Activated CD4-positive, alpha-beta T cell treated with anti-CD3 and anti-CD28 coated beads for 36 hours (primary cell): ENCODE results near the gene TMEM150B. TPM values are rescaled to one million over a fixed set of nuclear protein-coding genes. Genes with fewer than 3 reads are reported as not detected.

ENCODE experiments used
- ATAC-seq: fragments of 200-7000 bp; cut with Tn5 transposase; one replicate; pipeline ENCODE4 v1.10.0; 2021; ENCODE audit warnings: mild to moderate bottlenecking, moderate library complexity
- CTCF ChIA-PET: fragments of 350-600 bp; sonication (Branson Sonifier 250); formaldehyde crosslinking; loops from one replicate; lab custom pipeline; 2021; ENCODE audit warnings: antibody characterized with exemption; lab: Charles Lee
- POLR2A ChIA-PET: fragments of 350-600 bp; sonication (Branson Sonifier 250); formaldehyde crosslinking; loops from one replicate; lab custom pipeline; 2021; ENCODE audit warnings: antibody characterized with exemption, inconsistent platforms; lab: Charles Lee
- DNase-seq: peaks from one replicate; pipeline ENCODE4 v3.0.0-alpha.2; 2020
- H3K27ac Mint-ChIP-seq: one replicate; pipeline ENCODE4 v1.8.0; 2021; ENCODE audit warnings: mixed read lengths
- H3K27me3 Mint-ChIP-seq: one replicate; pipeline ENCODE4 v1.8.0; 2021; ENCODE audit warnings: mixed read lengths
- H3K36me3 Mint-ChIP-seq: one replicate; pipeline ENCODE4 v1.8.0; 2021; ENCODE audit warnings: low read depth, mixed read lengths
- H3K4me1 Mint-ChIP-seq: one replicate; pipeline ENCODE4 v1.8.0; 2021; ENCODE audit warnings: mixed read lengths
- H3K4me3 Mint-ChIP-seq: one replicate; pipeline ENCODE4 v1.8.0; 2021; ENCODE audit warnings: mild to moderate bottlenecking, moderate library complexity, mixed read lengths
- H3K9me3 Mint-ChIP-seq: one replicate; pipeline ENCODE4 v1.8.0; 2021; ENCODE audit warnings: low read depth, mixed read lengths
- intact Hi-C, 2 experiments: fragments of 100-400 bp; cut with DNase I in 1 of 2; cut with micrococcal nuclease in 1 of 2; formaldehyde crosslinking; loops; one replicate each; pipeline versions ENCODE4 v1.14.2 to v1.15.1; 2022 to 2024; cut with DNase I, micrococcal nuclease
- total RNA-seq, 2 experiments: library from RNA; stranded (reverse); gene quantifications; one replicate each; pipeline ENCODE4 v1.2.3, GENCODE V29; 2021

TMEM150B gene
- total RNA-seq, 2 experiments from 2014 or later: not detected

DNA sequence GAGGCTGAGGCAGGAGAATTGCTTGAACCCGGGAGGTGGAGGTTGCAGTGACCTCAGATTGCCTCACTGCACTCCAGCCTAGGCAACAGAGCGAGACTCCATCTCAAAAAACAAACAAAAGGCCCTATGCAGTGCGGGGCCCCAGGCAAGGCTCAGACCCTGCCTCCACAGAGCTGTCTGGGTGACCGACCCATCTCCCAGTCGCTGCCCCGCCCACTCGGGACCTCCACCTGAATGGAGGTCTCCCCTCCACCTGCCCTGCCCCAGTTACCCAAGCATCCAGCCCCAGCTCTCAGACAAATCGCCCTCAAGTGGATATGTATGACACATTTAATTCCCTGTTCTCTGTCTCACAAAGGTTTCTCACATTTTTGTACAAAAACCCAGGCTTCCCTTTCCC lies 40.1 kb upstream of the TMEM150B start:
- H3K4me1 Mint-ChIP-seq: peaks cover 3% of the 10 kb centered on the region
- ChIA-PET POLR2A (no interaction called here), CTCF (no interaction called here)
- no peaks in the 10 kb centered on the region for H3K9me3 Mint-ChIP-seq
- H3K4me3 Mint-ChIP-seq: no peak overlapping the region
- intact Hi-C loops: no loop called here
- H3K27ac Mint-ChIP-seq: no peak overlapping the region
- no peak for ATAC-seq
- DNase-seq: no peak
- H3K36me3 Mint-ChIP-seq: no peaks in the 10 kb centered on the region
- peaks cover 15% of the 10 kb centered on the region for H3K27me3 Mint-ChIP-seq

DNA sequence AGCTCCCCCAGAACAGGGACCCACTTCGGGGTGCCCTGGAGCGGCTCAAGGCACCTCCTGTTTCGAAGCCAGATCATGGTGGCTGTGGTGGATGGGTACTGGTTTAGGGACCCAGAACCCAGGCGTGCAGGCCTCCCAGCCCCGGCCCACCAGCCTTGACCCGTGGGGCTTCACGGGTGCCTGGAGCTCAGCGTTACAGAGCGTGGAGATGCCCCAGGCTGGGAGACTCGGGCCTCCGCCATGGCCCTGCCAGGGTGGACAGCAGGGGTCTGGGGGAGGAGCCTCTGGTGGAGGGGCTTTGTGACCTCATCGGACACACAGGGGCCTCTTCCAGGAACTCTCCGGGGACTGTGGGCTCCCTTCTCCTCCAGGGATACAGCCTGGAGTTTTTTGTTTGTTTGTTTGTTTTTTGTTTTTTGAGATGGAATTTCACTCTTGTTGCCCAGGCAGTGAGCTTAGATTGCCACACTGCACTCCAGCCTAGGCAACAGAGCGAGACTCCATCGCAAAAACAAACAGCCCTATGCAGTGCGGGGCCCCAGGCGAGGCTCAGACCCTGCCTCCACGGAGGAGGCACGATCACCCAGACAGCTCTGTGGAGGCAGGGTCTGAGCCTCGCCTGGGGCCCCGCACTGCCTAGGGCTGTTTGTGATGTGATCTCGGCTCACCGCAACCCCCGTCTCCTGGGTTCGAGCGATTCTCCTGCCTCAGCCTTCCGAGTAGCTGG lies 38.0 kb upstream of the TMEM150B start, which contains the start of gene GARIN5B:
Gene GARIN5B (minus strand): TSS at position 271 of the 727 bp plus-strand sequence. CDS start 194 bp downstream, at position 77.
- no peaks in the 10 kb centered on the region for H3K9me3 Mint-ChIP-seq
- H3K27ac Mint-ChIP-seq: no peak within 1 kb of the TSS
- no peak for DNase-seq
- ChIA-PET CTCF (no interaction called here), POLR2A (no interaction called here)
- no peak within 1 kb of the TSS for H3K4me3 Mint-ChIP-seq
- H3K4me1 Mint-ChIP-seq: no peaks in the 10 kb centered on the region
- intact Hi-C loops: no loop called here
- peaks cover 8% of the 10 kb centered on the region for H3K27me3 Mint-ChIP-seq
- no peak for ATAC-seq
- H3K36me3 Mint-ChIP-seq: no peaks in the 10 kb centered on the region

DNA sequence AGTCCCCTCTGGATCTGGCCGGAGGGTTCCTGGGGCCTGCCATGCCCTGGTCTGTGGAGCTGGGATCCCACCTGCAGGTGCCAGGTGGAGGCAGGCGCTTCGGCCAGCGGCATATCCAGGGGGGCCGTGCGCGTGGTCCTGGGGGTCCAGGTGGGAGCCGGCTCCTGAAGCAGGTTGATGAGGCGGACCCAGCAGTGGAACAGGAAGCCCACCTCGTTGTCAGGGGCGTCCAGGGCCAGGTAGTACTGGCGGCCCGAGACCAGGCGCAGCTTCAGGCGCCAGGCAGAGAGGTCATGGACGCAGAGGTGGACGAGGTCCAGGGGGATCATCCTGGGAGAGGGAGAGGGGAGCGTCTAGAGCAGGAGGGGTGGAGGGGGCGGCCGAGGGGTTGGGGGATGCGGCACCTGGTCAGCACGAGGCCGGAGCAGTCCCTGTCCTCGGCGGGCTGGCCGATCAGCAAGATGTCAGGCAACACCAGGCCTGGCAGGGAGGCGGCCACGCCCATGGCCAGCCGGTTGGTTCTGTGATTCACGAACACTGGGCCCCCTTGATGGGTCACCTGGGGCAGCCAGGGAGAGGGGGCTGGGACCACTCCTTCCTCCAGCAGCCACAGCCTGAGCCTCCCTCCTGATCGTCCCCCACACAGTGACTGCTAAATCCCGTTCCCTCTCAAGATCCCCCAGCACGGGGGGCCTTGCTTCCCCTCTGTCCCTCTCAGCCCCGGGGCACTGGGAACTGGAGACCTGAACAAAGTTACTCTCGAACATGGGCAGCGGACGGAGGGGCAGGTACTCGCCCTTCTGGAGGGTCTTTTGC lies 37.2 kb upstream of the TMEM150B start:
- Mint-ChIP-seq H3K27ac (no peak overlapping the region), H3K4me3 (no peak overlapping the region), H3K4me1 (no peaks in the 10 kb centered on the region), H3K9me3 (no peaks in the 10 kb centered on the region), H3K27me3 (peaks cover 5% of the 10 kb centered on the region), H3K36me3 (no peaks in the 10 kb centered on the region)
- ATAC-seq (no peak), DNase-seq (no peak)
- POLR2A ChIA-PET: no interaction called here
- intact Hi-C loops: no loop called here
- CTCF ChIA-PET: interaction anchor here (0.6 kb wide), 1 partner anchor 367 kb away, joined by 4 read pairs; no protein-coding TSS in a partner anchor

DNA sequence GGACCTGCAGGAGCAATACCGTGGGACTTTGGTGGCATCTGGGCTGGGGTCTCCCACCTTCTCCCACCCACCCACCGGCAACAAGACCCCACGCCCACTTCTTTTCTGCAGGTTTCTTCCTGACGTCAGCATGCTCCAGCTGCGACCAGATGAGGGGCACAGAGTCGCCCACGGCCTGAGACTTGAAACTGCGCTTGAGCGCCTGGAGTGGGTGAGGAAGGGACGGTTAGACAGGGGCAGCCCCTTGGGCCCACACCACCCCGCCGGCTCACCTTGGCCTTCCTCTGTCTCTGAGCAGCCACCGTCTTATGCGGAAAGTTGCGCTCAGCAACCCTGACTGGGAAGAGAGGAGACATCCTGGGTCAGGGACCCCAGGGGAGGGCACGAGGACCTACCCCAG lies 35.8 kb upstream of the TMEM150B start:
- no peaks in the 10 kb centered on the region for H3K9me3 Mint-ChIP-seq

DNA sequence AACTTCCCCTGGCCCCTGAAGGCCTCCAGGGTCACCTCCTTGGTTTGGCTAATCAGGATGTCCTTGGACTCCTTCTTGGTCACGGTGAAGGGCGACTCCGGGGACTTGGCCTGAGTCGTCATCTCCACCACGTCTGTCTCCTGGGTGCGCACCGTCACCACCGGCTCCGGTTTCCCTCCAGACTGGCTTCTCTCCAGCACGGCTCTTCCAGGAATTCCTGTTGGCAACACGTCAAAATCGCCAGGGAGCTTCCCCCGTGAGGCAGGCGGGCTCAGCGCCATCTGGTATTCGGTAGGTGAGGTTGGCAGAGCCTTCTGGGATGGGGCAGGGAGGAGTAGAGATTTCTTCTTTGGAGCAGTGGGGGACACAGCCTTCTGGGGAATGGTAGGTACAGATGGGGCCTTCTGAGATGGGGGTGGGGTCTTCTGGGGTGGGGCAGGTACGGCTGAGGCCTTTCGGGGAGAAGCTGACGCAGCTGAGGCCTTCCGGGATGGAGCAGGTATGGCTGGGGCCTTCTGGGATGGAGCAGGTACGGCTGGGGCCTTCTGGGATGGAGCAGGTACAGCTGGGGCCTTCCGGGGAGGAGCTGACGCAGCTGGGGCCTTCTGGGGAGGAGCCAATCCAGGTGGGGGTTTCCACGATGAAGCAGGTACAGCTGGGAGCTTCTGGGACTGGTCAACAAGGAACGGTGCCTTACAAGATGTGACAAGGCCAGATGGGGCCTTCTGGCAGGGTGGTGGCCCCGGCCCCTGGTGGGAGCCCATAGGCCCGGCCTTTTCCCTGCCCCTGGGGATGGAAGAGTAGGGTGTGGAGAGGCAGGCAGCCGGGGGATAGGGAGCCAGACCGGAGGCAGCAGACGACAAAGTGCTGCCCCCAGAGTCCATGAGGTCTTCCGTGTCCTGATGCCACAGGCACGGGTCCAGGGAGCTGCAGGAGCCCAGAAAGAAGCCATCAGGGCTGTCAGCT lies 34.1 kb upstream of the TMEM150B start:
- no peak for ATAC-seq
- H3K9me3 Mint-ChIP-seq: no peaks in the 10 kb centered on the region
- CTCF ChIA-PET: no interaction called here
- POLR2A ChIA-PET: no interaction called here
- H3K27ac Mint-ChIP-seq: no peak overlapping the region
- no peaks in the 10 kb centered on the region for H3K36me3 Mint-ChIP-seq
- H3K4me3 Mint-ChIP-seq: no peak overlapping the region
- intact Hi-C loops: no loop called here
- H3K4me1 Mint-ChIP-seq: no peaks in the 10 kb centered on the region
- no peak for DNase-seq
- H3K27me3 Mint-ChIP-seq: peaks cover 14% of the 10 kb centered on the region

More for the DNA sequence above, 35.8 kb upstream of the TMEM150B start:
- ChIA-PET CTCF (interaction anchor here (0.9 to 1.0 kb wide), 2 partner anchors 12 to 23 kb away, joined by 3 read pairs; no protein-coding TSS in a partner anchor), POLR2A (no interaction called here)
- no peaks in the 10 kb centered on the region for H3K4me1 Mint-ChIP-seq
- ATAC-seq (no peak), DNase-seq (no peak)
- no peaks in the 10 kb centered on the region for H3K36me3 Mint-ChIP-seq
- intact Hi-C loops: no loop called here
- no peak overlapping the region for H3K27ac Mint-ChIP-seq
- peaks cover 9% of the 10 kb centered on the region for H3K27me3 Mint-ChIP-seq
- H3K4me3 Mint-ChIP-seq: no peak overlapping the region

DNA sequence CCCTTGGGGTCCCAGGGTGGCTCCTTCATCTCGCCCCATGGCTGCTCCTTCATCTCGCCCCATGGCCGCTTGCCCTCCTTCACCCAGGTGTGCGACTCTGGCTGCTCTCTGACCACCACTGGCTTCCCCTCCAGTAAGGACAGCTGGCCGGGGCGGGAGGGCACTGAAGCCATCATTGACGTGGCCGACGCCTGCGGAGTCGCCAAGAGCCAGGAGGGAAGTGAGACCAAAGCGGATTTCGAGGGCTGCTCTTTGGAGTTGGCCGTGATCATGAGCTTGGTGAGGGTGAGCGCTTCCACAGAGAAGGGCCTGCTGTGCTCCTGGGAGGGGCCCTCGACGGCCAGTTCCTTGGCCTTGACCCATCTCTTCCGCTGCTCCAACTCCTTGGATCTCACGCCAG lies 33.4 kb upstream of the TMEM150B start:
- Mint-ChIP-seq H3K4me1 (peaks cover 4% of the 10 kb centered on the region), H3K9me3 (no peaks in the 10 kb centered on the region), H3K27ac (no peak overlapping the region), H3K36me3 (no peaks in the 10 kb centered on the region), H3K4me3 (no peak overlapping the region), H3K27me3 (peaks cover 17% of the 10 kb centered on the region)
- no peak for ATAC-seq
- ChIA-PET POLR2A (no interaction called here), CTCF (no interaction called here)
- intact Hi-C loops: no loop called here
- DNase-seq: no peak

DNA sequence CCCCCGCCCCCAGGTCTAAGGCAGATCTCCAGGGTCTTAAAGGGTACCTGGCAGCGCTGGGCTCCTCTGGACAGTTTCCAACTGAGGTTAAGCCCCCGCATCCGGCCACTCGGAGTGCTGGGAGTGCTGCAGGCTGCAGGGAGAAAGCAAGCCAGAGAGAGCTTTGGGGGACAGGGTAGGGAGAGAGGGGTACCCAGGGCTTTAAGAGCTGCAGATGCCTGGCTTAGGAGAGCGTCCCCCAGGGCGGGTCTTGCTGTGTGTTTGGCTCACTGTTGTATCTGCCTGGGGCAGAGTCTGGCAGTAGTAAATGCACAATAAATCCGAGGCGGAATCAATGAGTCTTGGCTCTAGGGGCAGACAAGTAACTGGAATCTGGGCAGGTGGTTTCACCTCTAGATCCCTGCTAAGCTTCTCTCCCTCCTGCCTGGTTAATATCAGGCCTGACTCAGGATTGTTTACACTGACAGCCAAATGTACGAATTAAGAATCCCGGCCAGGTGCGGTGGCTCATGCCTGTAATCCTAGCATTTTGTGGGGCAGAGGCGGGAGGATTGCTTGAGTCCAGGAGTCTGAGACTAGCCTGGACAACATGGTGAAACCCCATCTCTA lies 30.2 kb upstream of the TMEM150B start:
- H3K9me3 Mint-ChIP-seq: no peaks in the 10 kb centered on the region
- no peak for DNase-seq
- CTCF ChIA-PET: interaction anchor here (0.7 kb wide), 1 partner anchor 39 kb away, joined by 4 read pairs; no protein-coding TSS in a partner anchor
- H3K27ac Mint-ChIP-seq: no peak overlapping the region
- H3K4me3 Mint-ChIP-seq: no peak overlapping the region
- peaks cover 42% of the 10 kb centered on the region for H3K27me3 Mint-ChIP-seq
- no peaks in the 10 kb centered on the region for H3K36me3 Mint-ChIP-seq
- intact Hi-C loops: no loop called here
- POLR2A ChIA-PET: no interaction called here
- peaks cover 13% of the 10 kb centered on the region for H3K4me1 Mint-ChIP-seq
- ATAC-seq: no peak

DNA sequence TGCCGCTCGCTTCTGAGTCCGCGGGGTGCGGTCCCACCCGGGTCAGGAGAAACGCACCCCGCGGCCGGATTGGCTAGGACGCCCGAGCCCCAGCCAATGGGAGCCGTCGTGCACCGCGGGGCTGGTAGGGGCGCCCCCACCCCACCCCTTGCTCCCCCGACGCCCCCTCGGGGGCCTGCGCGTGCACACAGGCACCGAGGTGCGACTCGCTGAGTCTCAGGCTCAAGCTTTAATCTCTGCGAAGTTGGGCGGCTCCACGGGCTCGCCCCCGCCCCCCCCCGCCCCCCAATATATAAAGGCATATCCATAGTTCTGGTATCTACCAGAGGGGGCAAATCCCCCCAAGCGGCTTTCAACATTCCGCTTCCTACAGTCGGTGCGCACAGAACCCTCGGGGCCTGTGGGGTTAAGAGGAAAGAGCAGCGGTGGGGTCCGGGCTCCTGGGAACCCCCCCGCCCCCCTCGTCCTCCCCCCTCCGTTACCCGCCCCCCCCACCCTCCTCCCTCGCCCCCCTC lies 29.6 kb upstream of the TMEM150B start, which contains the start of gene COX6B2:
Gene COX6B2 (minus strand): TSS at position 22 of the 515 bp plus-strand sequence. CDS start 198 bp downstream, outside the sequence.
- ChIA-PET POLR2A (no interaction called here), CTCF (no interaction called here)
- Mint-ChIP-seq H3K27me3 (peaks cover 42% of the 10 kb centered on the region), H3K4me1 (peaks cover 13% of the 10 kb centered on the region), H3K27ac (no peak within 1 kb of the TSS), H3K4me3 (peak within 1 kb of the TSS; percentile 63), H3K9me3 (no peaks in the 10 kb centered on the region), H3K36me3 (no peaks in the 10 kb centered on the region)
- ATAC-seq (no peak), DNase-seq (no peak)
- intact Hi-C loops: loop anchor here in 1 of 2 experiments (1.0 to 5.0 kb wide), 2 partner anchors 15 to 88 kb away; partner anchors contain the start of genes KMT5C and SHISA7

DNA sequence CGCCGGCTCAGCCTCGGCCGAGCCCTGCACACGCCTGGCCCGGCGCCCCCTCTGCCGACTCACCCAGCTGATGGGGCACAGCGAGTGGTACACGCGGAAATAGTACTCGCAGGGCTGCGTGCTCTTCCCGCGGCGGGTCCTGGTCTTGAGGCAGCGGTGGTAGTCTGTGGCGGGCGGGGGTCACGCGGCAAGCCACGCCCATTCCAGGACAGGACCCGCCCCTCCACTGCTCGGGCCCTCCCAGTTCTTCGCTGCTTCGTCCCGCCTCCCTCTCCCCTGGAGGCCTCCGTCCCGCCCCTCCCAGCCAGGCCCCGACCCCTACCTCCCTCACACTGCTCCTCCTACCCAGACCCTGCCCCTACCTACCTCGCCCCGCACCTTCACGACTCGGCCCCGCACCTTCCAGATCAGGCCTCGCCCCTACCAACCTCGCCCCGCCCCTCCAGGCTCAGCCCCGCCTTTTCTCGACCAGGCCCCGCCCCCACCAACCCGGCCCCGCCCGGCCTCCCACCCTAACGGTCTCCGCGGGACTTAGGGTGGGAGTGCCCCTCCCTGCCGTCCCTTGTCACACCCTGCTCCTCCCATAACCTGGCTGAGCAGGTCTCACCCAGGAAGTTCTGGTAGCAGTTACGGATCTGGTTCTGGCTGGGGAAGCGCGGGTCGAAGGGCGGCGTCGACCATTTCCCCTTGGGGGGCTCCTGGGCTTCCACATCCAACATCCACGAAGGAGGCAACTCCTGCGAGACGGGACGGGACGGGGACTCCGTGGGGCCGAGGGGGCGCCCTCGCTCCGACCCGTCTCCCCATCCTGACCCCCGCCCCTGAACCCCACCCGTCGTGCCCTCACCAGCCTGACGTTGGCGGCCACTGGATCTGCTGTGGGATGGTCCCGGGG lies 28.9 kb upstream of the TMEM150B start:
- ChIA-PET CTCF (interaction anchor here (0.6 kb wide), 2 partner anchors 10 to 53 kb away, joined by 3 to 6 read pairs; no protein-coding TSS in a partner anchor), POLR2A (no interaction called here)
- DNase-seq (peak; percentile 71), ATAC-seq (peak; percentile 85)
- no peaks in the 10 kb centered on the region for H3K9me3 Mint-ChIP-seq
- peaks cover 42% of the 10 kb centered on the region for H3K27me3 Mint-ChIP-seq
- intact Hi-C loops: loop anchor here in 1 of 2 experiments (1.0 to 5.0 kb wide), 2 partner anchors 15 to 88 kb away; partner anchors contain the start of genes KMT5C and SHISA7
- no peak overlapping the region for H3K27ac Mint-ChIP-seq
- H3K36me3 Mint-ChIP-seq: no peaks in the 10 kb centered on the region
- peaks cover 13% of the 10 kb centered on the region for H3K4me1 Mint-ChIP-seq
- H3K4me3 Mint-ChIP-seq: peak overlapping the region; percentile 63
